Measurements from ENCODE around the gene TUSC7.

TUSC7 gene

GRCh38 chr3:116709479-116709878 is at the start of gene TUSC7:
TSS of gene TUSC7 (plus strand) at chr3:116709779.
- no peaks in the 10 kb centered on the region for H3K9me3 Mint-ChIP-seq
- H3K4me1 Mint-ChIP-seq (ENCODE audit: low read depth): no peaks in the 10 kb centered on the region
- H3K4me3 Mint-ChIP-seq: no peak within 1 kb of the TSS
- H3K36me3 Mint-ChIP-seq (ENCODE audit: low read depth): no peaks in the 10 kb centered on the region
- H3K27ac Mint-ChIP-seq: no peak within 1 kb of the TSS
- H3K27me3 Mint-ChIP-seq (ENCODE audit: low read depth): no peaks in the 10 kb centered on the region

GRCh38 chr3:116661196-116661595 is 48.4 kb upstream of the TUSC7 start:
- H3K27me3 Mint-ChIP-seq (ENCODE audit: low read depth): no peaks in the 10 kb centered on the region
- no peaks in the 10 kb centered on the region for H3K4me1 Mint-ChIP-seq (ENCODE audit: low read depth)
- no peak overlapping the region for H3K4me3 Mint-ChIP-seq
- no peaks in the 10 kb centered on the region for H3K9me3 Mint-ChIP-seq
- H3K36me3 Mint-ChIP-seq (ENCODE audit: low read depth): no peaks in the 10 kb centered on the region
- no peak overlapping the region for H3K27ac Mint-ChIP-seq

GRCh38 chr3:116663161-116664110 is 46.1 kb upstream of the TUSC7 start:
- Mint-ChIP-seq H3K4me3 (no peak overlapping the region), H3K27ac (no peak overlapping the region), H3K27me3 (ENCODE audit: low read depth) (no peaks in the 10 kb centered on the region), H3K9me3 (no peaks in the 10 kb centered on the region), H3K4me1 (ENCODE audit: low read depth) (no peaks in the 10 kb centered on the region), H3K36me3 (ENCODE audit: low read depth) (no peaks in the 10 kb centered on the region)

- no peak overlapping the region for H3K27ac Mint-ChIP-seq
- H3K9me3 Mint-ChIP-seq: no peaks in the 10 kb centered on the region
- H3K27me3 Mint-ChIP-seq (ENCODE audit: low read depth): no peaks in the 10 kb centered on the region
- H3K4me1 Mint-ChIP-seq (ENCODE audit: low read depth): no peaks in the 10 kb centered on the region
- H3K4me3 Mint-ChIP-seq: no peak overlapping the region
- no peaks in the 10 kb centered on the region for H3K36me3 Mint-ChIP-seq (ENCODE audit: low read depth)
Observed at GRCh38 chr3:116667324-116667723, 42.3 kb upstream of the TUSC7 start.

GRCh38 chr3:116667791-116668190 is 41.8 kb upstream of the TUSC7 start:
- Mint-ChIP-seq H3K27me3 (ENCODE audit: low read depth) (no peaks in the 10 kb centered on the region), H3K4me3 (no peak overlapping the region), H3K27ac (no peak overlapping the region), H3K9me3 (no peaks in the 10 kb centered on the region), H3K4me1 (ENCODE audit: low read depth) (no peaks in the 10 kb centered on the region), H3K36me3 (ENCODE audit: low read depth) (no peaks in the 10 kb centered on the region)

GRCh38 chr3:116669576-116669975 is 40.0 kb upstream of the TUSC7 start:
- no peaks in the 10 kb centered on the region for H3K4me1 Mint-ChIP-seq (ENCODE audit: low read depth)
- no peak overlapping the region for H3K27ac Mint-ChIP-seq
- H3K27me3 Mint-ChIP-seq (ENCODE audit: low read depth): no peaks in the 10 kb centered on the region
- H3K4me3 Mint-ChIP-seq: no peak overlapping the region
- no peaks in the 10 kb centered on the region for H3K36me3 Mint-ChIP-seq (ENCODE audit: low read depth)
- no peaks in the 10 kb centered on the region for H3K9me3 Mint-ChIP-seq

- Mint-ChIP-seq H3K27ac (no peak overlapping the region), H3K36me3 (ENCODE audit: low read depth) (no peaks in the 10 kb centered on the region), H3K4me1 (ENCODE audit: low read depth) (no peaks in the 10 kb centered on the region), H3K27me3 (ENCODE audit: low read depth) (no peaks in the 10 kb centered on the region), H3K9me3 (no peaks in the 10 kb centered on the region), H3K4me3 (no peak overlapping the region)
Observed at GRCh38 chr3:116671151-116671550, 38.4 kb upstream of the TUSC7 start.

- Mint-ChIP-seq H3K4me3 (no peak overlapping the region), H3K4me1 (ENCODE audit: low read depth) (no peaks in the 10 kb centered on the region), H3K27ac (no peak overlapping the region), H3K36me3 (ENCODE audit: low read depth) (no peaks in the 10 kb centered on the region), H3K9me3 (no peaks in the 10 kb centered on the region), H3K27me3 (ENCODE audit: low read depth) (no peaks in the 10 kb centered on the region)
Observed at GRCh38 chr3:116678853-116679252, 30.7 kb upstream of the TUSC7 start.

GRCh38 chr3:116691041-116691440 is 18.5 kb upstream of the TUSC7 start:
- Mint-ChIP-seq H3K27me3 (ENCODE audit: low read depth) (no peaks in the 10 kb centered on the region), H3K9me3 (peaks cover 3% of the 10 kb centered on the region), H3K27ac (no peak overlapping the region), H3K4me1 (ENCODE audit: low read depth) (no peaks in the 10 kb centered on the region), H3K4me3 (no peak overlapping the region), H3K36me3 (ENCODE audit: low read depth) (no peaks in the 10 kb centered on the region)

GRCh38 chr3:116701070-116701469 is 8.5 kb upstream of the TUSC7 start:
- H3K36me3 Mint-ChIP-seq (ENCODE audit: low read depth): no peaks in the 10 kb centered on the region
- no peaks in the 10 kb centered on the region for H3K27me3 Mint-ChIP-seq (ENCODE audit: low read depth)
- no peaks in the 10 kb centered on the region for H3K4me1 Mint-ChIP-seq (ENCODE audit: low read depth)
- H3K9me3 Mint-ChIP-seq: peaks cover 8% of the 10 kb centered on the region
- H3K27ac Mint-ChIP-seq: no peak overlapping the region
- H3K4me3 Mint-ChIP-seq: no peak overlapping the region

- H3K9me3 Mint-ChIP-seq: no peaks in the 10 kb centered on the region
Observed at GRCh38 chr3:116702334-116702733, 7.2 kb upstream of the TUSC7 start.

GRCh38 chr3:116707531-116707930 is 2.0 kb upstream of the TUSC7 start:
- no peaks in the 10 kb centered on the region for H3K4me1 Mint-ChIP-seq (ENCODE audit: low read depth)
- H3K27ac Mint-ChIP-seq: no peak overlapping the region
- H3K9me3 Mint-ChIP-seq: no peaks in the 10 kb centered on the region
- H3K36me3 Mint-ChIP-seq (ENCODE audit: low read depth): no peaks in the 10 kb centered on the region
- no peaks in the 10 kb centered on the region for H3K27me3 Mint-ChIP-seq (ENCODE audit: low read depth)
- no peak overlapping the region for H3K4me3 Mint-ChIP-seq

More at GRCh38 chr3:116702334-116702733, 7.2 kb upstream of the TUSC7 start:
- Mint-ChIP-seq H3K27ac (no peak overlapping the region), H3K27me3 (ENCODE audit: low read depth) (no peaks in the 10 kb centered on the region), H3K4me1 (ENCODE audit: low read depth) (no peaks in the 10 kb centered on the region), H3K36me3 (ENCODE audit: low read depth) (no peaks in the 10 kb centered on the region), H3K4me3 (no peak overlapping the region)

GRCh38 chr3:116716490-116716889 is 6.9 kb downstream of the TUSC7 start:
- Mint-ChIP-seq H3K4me3 (no peak overlapping the region), H3K9me3 (no peaks in the 10 kb centered on the region), H3K27ac (no peak overlapping the region), H3K4me1 (ENCODE audit: low read depth) (no peaks in the 10 kb centered on the region), H3K27me3 (ENCODE audit: low read depth) (no peaks in the 10 kb centered on the region), H3K36me3 (ENCODE audit: low read depth) (no peaks in the 10 kb centered on the region)

- no peaks in the 10 kb centered on the region for H3K36me3 Mint-ChIP-seq (ENCODE audit: low read depth)
- no peak overlapping the region for H3K4me3 Mint-ChIP-seq
- H3K9me3 Mint-ChIP-seq: no peaks in the 10 kb centered on the region
- no peak overlapping the region for H3K27ac Mint-ChIP-seq
- H3K4me1 Mint-ChIP-seq (ENCODE audit: low read depth): no peaks in the 10 kb centered on the region
- H3K27me3 Mint-ChIP-seq (ENCODE audit: low read depth): no peaks in the 10 kb centered on the region
Observed at GRCh38 chr3:116717566-116717965, 8.0 kb downstream of the TUSC7 start.

- Mint-ChIP-seq H3K27ac (no peak overlapping the region), H3K4me1 (ENCODE audit: low read depth) (no peaks in the 10 kb centered on the region), H3K36me3 (ENCODE audit: low read depth) (no peaks in the 10 kb centered on the region)
Observed at GRCh38 chr3:116728454-116728853, 18.9 kb downstream of the TUSC7 start.

More at GRCh38 chr3:116728454-116728853, 18.9 kb downstream of the TUSC7 start:
- no peak overlapping the region for H3K4me3 Mint-ChIP-seq
- H3K9me3 Mint-ChIP-seq: no peaks in the 10 kb centered on the region
- no peaks in the 10 kb centered on the region for H3K27me3 Mint-ChIP-seq (ENCODE audit: low read depth)
